ENCODE data around the gene KITLG. TPM values are rescaled to one million over a fixed set of nuclear protein-coding genes. Genes with fewer than 3 reads are reported as not detected.

The KITLG gene
- total and polyA plus RNA-seq, 2 experiments from 2014 or later, result 3.1 to 10.7 TPM

DNA sequence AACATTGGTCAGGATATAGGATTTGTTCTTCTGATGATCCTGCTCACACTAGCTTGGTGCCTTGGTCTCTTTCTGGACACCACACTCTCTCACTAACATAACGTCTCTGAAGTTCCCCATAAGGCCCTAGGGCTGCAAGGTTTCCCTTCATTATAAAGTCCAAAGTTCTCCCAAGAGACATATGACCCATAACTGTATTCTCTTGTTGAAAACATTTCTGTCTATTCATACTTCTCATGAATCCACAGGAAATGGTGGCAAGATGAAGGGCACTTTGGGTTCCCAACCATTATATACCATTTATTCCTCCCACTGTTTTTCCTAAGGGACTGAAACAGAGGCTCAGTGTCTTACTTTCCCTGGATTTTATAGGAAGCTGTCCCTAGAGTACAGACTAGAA, 37.1 kb upstream of the KITLG start (continued):
- TF ChIP-seq, protein P1, sequence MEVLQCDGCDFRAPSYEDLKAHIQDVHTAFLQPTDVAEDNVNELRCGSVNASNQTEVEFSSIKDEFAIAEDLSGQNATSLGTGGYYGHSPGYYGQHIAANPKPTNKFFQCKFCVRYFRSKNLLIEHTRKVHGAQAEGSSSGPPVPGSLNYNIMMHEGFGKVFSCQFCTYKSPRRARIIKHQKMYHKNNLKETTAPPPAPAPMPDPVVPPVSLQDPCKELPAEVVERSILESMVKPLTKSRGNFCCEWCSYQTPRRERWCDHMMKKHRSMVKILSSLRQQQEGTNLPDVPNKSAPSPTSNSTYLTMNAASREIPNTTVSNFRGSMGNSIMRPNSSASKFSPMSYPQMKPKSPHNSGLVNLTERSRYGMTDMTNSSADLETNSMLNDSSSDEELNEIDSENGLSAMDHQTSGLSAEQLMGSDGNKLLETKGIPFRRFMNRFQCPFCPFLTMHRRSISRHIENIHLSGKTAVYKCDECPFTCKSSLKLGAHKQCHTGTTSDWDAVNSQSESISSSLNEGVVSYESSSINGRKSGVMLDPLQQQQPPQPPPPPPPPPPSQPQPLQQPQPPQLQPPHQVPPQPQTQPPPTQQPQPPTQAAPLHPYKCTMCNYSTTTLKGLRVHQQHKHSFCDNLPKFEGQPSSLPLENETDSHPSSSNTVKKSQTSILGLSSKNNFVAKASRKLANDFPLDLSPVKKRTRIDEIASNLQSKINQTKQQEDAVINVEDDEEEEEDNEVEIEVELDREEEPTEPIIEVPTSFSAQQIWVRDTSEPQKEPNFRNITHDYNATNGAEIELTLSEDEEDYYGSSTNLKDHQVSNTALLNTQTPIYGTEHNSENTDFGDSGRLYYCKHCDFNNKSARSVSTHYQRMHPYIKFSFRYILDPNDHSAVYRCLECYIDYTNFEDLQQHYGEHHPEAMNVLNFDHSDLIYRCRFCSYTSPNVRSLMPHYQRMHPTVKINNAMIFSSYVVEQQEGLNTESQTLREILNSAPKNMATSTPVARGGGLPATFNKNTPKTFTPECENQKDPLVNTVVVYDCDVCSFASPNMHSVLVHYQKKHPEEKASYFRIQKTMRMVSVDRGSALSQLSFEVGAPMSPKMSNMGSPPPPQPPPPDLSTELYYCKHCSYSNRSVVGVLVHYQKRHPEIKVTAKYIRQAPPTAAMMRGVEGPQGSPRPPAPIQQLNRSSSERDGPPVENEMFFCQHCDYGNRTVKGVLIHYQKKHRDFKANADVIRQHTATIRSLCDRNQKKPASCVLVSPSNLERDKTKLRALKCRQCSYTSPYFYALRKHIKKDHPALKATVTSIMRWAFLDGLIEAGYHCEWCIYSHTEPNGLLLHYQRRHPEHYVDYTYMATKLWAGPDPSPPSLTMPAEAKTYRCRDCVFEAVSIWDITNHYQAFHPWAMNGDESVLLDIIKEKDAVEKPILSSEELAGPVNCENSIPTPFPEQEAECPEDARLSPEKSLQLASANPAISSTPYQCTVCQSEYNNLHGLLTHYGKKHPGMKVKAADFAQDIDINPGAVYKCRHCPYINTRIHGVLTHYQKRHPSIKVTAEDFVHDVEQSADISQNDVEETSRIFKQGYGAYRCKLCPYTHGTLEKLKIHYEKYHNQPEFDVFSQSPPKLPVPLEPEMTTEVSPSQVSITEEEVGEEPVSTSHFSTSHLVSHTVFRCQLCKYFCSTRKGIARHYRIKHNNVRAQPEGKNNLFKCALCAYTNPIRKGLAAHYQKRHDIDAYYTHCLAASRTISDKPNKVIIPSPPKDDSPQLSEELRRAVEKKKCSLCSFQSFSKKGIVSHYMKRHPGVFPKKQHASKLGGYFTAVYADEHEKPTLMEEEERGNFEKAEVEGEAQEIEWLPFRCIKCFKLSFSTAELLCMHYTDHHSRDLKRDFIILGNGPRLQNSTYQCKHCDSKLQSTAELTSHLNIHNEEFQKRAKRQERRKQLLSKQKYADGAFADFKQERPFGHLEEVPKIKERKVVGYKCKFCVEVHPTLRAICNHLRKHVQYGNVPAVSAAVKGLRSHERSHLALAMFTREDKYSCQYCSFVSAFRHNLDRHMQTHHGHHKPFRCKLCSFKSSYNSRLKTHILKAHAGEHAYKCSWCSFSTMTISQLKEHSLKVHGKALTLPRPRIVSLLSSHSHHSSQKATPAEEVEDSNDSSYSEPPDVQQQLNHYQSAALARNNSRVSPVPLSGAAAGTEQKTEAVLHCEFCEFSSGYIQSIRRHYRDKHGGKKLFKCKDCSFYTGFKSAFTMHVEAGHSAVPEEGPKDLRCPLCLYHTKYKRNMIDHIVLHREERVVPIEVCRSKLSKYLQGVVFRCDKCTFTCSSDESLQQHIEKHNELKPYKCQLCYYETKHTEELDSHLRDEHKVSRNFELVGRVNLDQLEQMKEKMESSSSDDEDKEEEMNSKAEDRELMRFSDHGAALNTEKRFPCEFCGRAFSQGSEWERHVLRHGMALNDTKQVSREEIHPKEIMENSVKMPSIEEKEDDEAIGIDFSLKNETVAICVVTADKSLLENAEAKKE (CRISPR knock-in tag; IDR thresholded peaks at IDR 0.05), result no peak
- TF ChIP-seq STAT1 (IDR thresholded peaks at IDR 0.05; ENCODE audit: unreplicated experiment) (no peak), EZH2 (IDR thresholded peaks at IDR 0.05; ENCODE audit: low read depth, unreplicated experiment) (no peak), EZH2phosphoT487 (IDR thresholded peaks at IDR 0.05; ENCODE audit: unreplicated experiment) (no peak)
- TF ChIP-seq, protein P2, sequence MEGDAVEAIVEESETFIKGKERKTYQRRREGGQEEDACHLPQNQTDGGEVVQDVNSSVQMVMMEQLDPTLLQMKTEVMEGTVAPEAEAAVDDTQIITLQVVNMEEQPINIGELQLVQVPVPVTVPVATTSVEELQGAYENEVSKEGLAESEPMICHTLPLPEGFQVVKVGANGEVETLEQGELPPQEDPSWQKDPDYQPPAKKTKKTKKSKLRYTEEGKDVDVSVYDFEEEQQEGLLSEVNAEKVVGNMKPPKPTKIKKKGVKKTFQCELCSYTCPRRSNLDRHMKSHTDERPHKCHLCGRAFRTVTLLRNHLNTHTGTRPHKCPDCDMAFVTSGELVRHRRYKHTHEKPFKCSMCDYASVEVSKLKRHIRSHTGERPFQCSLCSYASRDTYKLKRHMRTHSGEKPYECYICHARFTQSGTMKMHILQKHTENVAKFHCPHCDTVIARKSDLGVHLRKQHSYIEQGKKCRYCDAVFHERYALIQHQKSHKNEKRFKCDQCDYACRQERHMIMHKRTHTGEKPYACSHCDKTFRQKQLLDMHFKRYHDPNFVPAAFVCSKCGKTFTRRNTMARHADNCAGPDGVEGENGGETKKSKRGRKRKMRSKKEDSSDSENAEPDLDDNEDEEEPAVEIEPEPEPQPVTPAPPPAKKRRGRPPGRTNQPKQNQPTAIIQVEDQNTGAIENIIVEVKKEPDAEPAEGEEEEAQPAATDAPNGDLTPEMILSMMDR (conservative IDR thresholded peaks at IDR 0.05; ENCODE audit: low read depth in 2 of 2), result no peak

DNA sequence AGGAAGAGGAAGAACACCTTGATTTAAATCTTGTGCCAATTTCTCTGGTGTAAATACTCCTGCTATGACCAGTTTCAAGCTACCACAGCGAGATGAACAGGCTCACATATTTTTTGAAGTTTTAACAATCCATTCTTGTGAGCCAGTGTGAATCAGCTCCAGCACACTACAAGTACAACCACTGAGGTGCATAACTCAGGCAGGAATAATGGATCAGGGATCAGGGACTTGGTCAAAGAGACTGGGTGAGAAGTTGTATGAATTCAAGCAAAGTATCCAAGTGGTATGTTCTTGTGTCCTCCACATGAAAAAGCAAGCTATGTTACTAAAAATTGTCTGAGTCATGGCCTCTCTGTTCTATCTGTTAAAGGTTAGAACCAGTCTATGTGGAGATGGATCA, 35.2 kb upstream of the KITLG start:
- Histone ChIP-seq H3K36me3 (ENCODE audit: insufficient read depth) (no peaks in the 10 kb centered on the region), H4K20me1 (replicated peaks; ENCODE audit: insufficient read depth) (no peaks in the 10 kb centered on the region), H2AFZ (no peak overlapping the region), H3K27ac (ENCODE audit: low read depth) (no peak overlapping the region), H3K4me1 (ENCODE audit: insufficient read depth) (no peaks in the 10 kb centered on the region), H3K9me2 (ENCODE audit: insufficient read depth) (peaks cover 2% of the 10 kb centered on the region; the same call in 1 of the 2 replicates), H3K4me3 (no peak overlapping the region), H3K4me2 (no peak overlapping the region), H3K27me3 (ENCODE audit: insufficient read depth) (no peaks in the 10 kb centered on the region), H3F3A (replicated peaks; ENCODE audit: low read depth) (no peaks in the 10 kb centered on the region), H3K79me2 (replicated peaks; ENCODE audit: insufficient read depth) (no peaks in the 10 kb centered on the region)
- Mint-ChIP-seq H3K27ac (no peak overlapping the region), H3K36me3 (ENCODE audit: low read depth) (no peaks in the 10 kb centered on the region; the same call in 2 of the 3 replicates), H3K27me3 (ENCODE audit: insufficient read depth, low read depth, poor library complexity) (no peaks in the 10 kb centered on the region), H3K4me1 (no peaks in the 10 kb centered on the region), H3K9me3 (peaks cover 7% of the 10 kb centered on the region), H3K4me3 (no peak overlapping the region)
- DNase-seq (ENCODE audit: low spot score) (no peak), ATAC-seq (no peak)
- TF ChIP-seq, protein P1 (CRISPR knock-in tag; IDR thresholded peaks at IDR 0.05), result no peak
- TF ChIP-seq EZH2phosphoT487 (IDR thresholded peaks at IDR 0.05; ENCODE audit: unreplicated experiment) (no peak), ZNF331 (CRISPR knock-in tag; IDR thresholded peaks at IDR 0.05; ENCODE audit: low read depth) (no peak), NANOG (IDR thresholded peaks at IDR 0.05; ENCODE audit: borderline replicate concordance) (no peak), POLR2AphosphoS5 (IDR thresholded peaks at IDR 0.05; ENCODE audit: low read depth) (no peak)

Data from GM23338 (cell line).